BJ (cell line): Measurements from ENCODE around the gene ETHE1. TPM values are rescaled to one million over a fixed set of nuclear protein-coding genes. Genes with fewer than 3 reads are reported as not detected.
"Not testable (repeated sequence)": the region's sequence is repeated elsewhere in the genome, so short reads cannot be mapped to it uniquely, and the experiment has no call there.

ENCODE experiments used
- CTCF ChIA-PET: fragments of 350-600 bp; formaldehyde crosslinking; extraction: SDS; loops from one replicate; lab custom pipeline; 2021; ENCODE audit warnings: antibody characterized with exemption, inconsistent platforms; lab: Yijun Ruan, JAX
- POLR2A ChIA-PET: fragments of 300-600 bp; sonication (Branson Sonifier 250); formaldehyde crosslinking; extraction: SDS; loops from one replicate; lab custom pipeline; 2021; ENCODE audit warnings: antibody characterized with exemption; lab: Charles Lee
- DNase-seq: peaks from one replicate; pipeline ENCODE4 v3.0.0-alpha.2; 2011; ENCODE audit warnings: low read depth
- H3K27me3 ChIP-seq: 2 replicates; pipeline ENCODE4 v1.6.0; 2011; ENCODE audit warnings: low read length; ENCODE audit not compliant: control insufficient read depth, insufficient read depth
- H3K36me3 ChIP-seq: 2 replicates; pipeline ENCODE4 v1.5.1; 2011; ENCODE audit warnings: low read length; ENCODE audit not compliant: control insufficient read depth, insufficient read depth
- H3K4me3 ChIP-seq: 2 replicates; pipeline ENCODE4 v1.5.1; 2011; ENCODE audit warnings: low read depth, mild to moderate bottlenecking, control low read depth, low read length
- CTCF ChIP-seq: IDR thresholded peaks from 2 replicates; pipeline ENCODE4 v1.5.1; 2011; ENCODE audit warnings: low read depth, mild to moderate bottlenecking, control low read depth, inconsistent platforms, low read length, moderate library complexity; ENCODE audit not compliant: insufficient read depth
- polyA plus RNA-seq: library from polyadenylated mRNA; depleted of rRNA; stranded (reverse); fragments of >200 nt; gene quantifications from 2 replicates; pipeline ENCODE4 v1.2.3, GENCODE V29; 2011

Gene ETHE1
- polyA plus RNA-seq, 1 experiment, result 261 TPM

GRCh38 chr19:43522929-43523328 lies 4.1 kb downstream of the ETHE1 start:
- Histone ChIP-seq H3K27me3 (no peaks in the 10 kb centered on the region), H3K36me3 (peaks cover 5% of the 10 kb centered on the region), H3K4me3 (no peak overlapping the region)
- TF ChIP-seq CTCF, result no peak
- DNase-seq, result no peak
- ChIA-PET CTCF (interaction anchor here (1.5 to 7.8 kb wide), 3 partner anchors 75 to 84 kb away, joined by 3 to 214 read pairs (median 41); no protein-coding TSS in a partner anchor), POLR2A (no interaction called here)

- Histone ChIP-seq H3K27me3 (no peaks in the 10 kb centered on the region), H3K4me3 (no peak overlapping the region), H3K36me3 (peaks cover 3% of the 10 kb centered on the region; the same call in 1 of the 2 replicates)
- TF ChIP-seq CTCF, result peak; percentile 89
- CTCF ChIA-PET, result interaction anchor here (0.6 to 7.8 kb wide), 27 partner anchors 9 to 725 kb away, joined by 3 to 214 read pairs (median 5); partner anchors contain the start of genes IRGQ, LYPD3, PHLDB3 and ZNF575
- POLR2A ChIA-PET, result interaction anchor here (0.7 to 1.1 kb wide), 2 partner anchors 71 to 73 kb away, joined by 3 to 6 read pairs; no protein-coding TSS in a partner anchor
- DNase-seq, result no peak
These were observed 7.4 kb downstream of the ETHE1 start for GRCh38 chr19:43519436-43520088.

- no peaks in the 10 kb centered on the region for H3K27me3 ChIP-seq
- no peak for DNase-seq
- POLR2A ChIA-PET, result no interaction called here
- peaks cover 3% of the 10 kb centered on the region; the same call in 1 of the 2 replicates for H3K36me3 ChIP-seq
- TF ChIP-seq CTCF, result no peak
- no peak overlapping the region for H3K4me3 ChIP-seq
- CTCF ChIA-PET, result interaction anchor here (0.6 to 7.8 kb wide), 4 partner anchors 71 to 107 kb away, joined by 3 to 214 read pairs (median 22); no protein-coding TSS in a partner anchor
These were observed 8.9 kb downstream of the ETHE1 start for GRCh38 chr19:43518051-43518450.

- POLR2A ChIA-PET, DNase-seq, H3K4me3 ChIP-seq, H3K27me3 ChIP-seq: not testable (repeated sequence)
- H3K36me3 ChIP-seq, result peaks cover 12% of the 10 kb centered on the region
- CTCF ChIA-PET, result interaction anchor here (1.4 kb wide), 1 partner anchor 64 kb away, joined by 5 read pairs; no protein-coding TSS in a partner anchor
These were observed 14.6 kb downstream of the ETHE1 start for GRCh38 chr19:43512399-43512798.

- TF ChIP-seq CTCF, result no peak
- H3K4me3 ChIP-seq, result no peak overlapping the region
- ChIA-PET CTCF (no interaction called here), POLR2A (no interaction called here)
- no peak for DNase-seq
- H3K36me3 ChIP-seq, result peaks cover 15% of the 10 kb centered on the region
- H3K27me3 ChIP-seq, result no peaks in the 10 kb centered on the region
These were observed 15.7 kb downstream of the ETHE1 start for GRCh38 chr19:43511324-43511723.
